Mucosa of rectum (tissue), 2 donors: Measurements from ENCODE around the gene CYB5R3.
"Not testable (repeated sequence)": the region's sequence is repeated elsewhere in the genome, so short reads cannot be mapped to it uniquely, and the experiment has no call there.

Experiments used
- H3K27ac ChIP-seq, 2 donors: one replicate each; pipeline ENCODE4 v1.7.0; 2013; ENCODE audit warnings: inconsistent platforms in 2 of 2, low read depth in 2 of 2, low read length in 2 of 2
- H3K27me3 ChIP-seq, 2 donors: one replicate each; pipeline ENCODE4 v1.7.0; 2013; ENCODE audit warnings: low read length in 2 of 2; ENCODE audit not compliant: control insufficient read depth in 2 of 2, insufficient read depth in 2 of 2
- H3K36me3 ChIP-seq, 2 donors: one replicate each; pipeline ENCODE4 v1.7.0; 2013; ENCODE audit warnings: low read length in 2 of 2; ENCODE audit not compliant: control insufficient read depth in 2 of 2, insufficient read depth in 2 of 2
- H3K4me1 ChIP-seq, 2 donors: one replicate each; pipeline ENCODE4 v1.7.0; 2013; ENCODE audit warnings: low read length in 2 of 2, mild to moderate bottlenecking in 1 of 2; ENCODE audit not compliant: control insufficient read depth in 2 of 2, insufficient read depth in 2 of 2
- H3K4me3 ChIP-seq, 2 donors: one replicate each; pipeline ENCODE4 v1.7.0; 2013; ENCODE audit warnings: low read length in 2 of 2
- H3K9ac ChIP-seq, 2 donors: one replicate each; pipeline ENCODE4 v1.7.0; 2013; ENCODE audit warnings: low read length in 2 of 2, low read depth in 1 of 2, mild to moderate bottlenecking in 1 of 2
- H3K9me3 ChIP-seq, 2 donors: one replicate each; pipeline ENCODE4 v1.7.0; 2013; ENCODE audit warnings: low read length in 2 of 2; ENCODE audit not compliant: control insufficient read depth in 2 of 2
- donor health status: healthy.
- donor health status: Normal muscosa, but diverticular disease.

CYB5R3 gene

DNA sequence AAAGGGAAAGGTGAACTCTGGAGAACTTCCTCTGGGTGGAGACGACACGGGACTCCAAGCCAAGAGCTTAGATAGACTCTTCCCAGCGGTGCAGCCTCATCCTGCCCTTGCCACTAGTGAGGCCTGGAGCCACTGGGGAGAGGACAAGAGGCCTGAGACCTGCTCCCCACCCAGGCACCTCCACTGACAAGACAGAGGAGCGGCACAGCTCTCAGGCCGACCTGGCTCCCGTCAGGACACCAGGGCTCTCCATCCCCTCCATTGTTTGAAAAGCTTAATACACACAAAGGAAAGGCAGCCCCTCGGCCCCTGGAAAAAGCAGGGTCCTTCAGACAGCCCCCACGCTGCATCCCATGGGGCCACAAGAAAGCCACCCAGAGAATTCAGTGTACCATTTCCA, 64.1 kb downstream of the CYB5R3 start:
- Histone ChIP-seq H3K4me3 (no peak overlapping the region), H3K9me3 (no peaks in the 10 kb centered on the region), H3K9ac (no peak overlapping the region), H3K27ac (no peak overlapping the region), H3K27me3 (no peaks in the 10 kb centered on the region), H3K4me1 (peaks cover 3 to 9% of the 10 kb centered on the region in 2 donors), H3K36me3 (peaks cover 42 to 46% of the 10 kb centered on the region in 2 donors)

DNA sequence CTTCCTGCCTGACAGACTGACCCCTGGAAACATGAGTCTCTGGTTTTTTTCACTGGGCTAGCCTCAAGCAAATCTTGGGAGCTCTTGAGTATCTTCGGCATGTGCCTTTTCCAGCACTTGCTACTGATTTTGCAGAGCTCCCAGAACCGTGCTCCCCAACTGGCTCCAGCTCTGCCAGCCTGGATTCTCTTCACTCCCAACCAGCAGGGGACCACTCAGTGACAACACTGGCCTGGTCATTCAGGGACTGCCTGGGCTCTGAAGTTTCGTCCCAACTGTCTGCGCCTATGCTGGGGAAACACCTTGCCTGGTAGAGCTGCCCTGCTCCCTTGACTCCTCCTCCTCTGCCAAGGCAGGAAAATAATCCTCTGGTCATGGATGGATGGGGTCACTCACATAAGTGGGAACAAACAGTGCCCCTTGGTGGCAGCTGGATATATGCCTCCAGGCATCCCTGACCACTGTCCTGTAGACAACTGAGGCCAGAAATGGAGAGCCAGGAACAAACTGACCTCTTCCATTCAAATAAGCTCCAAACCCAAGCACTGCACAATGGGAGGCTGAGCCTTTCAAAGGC, 64.7 kb downstream of the CYB5R3 start:
- Histone ChIP-seq H3K9me3 (no peaks in the 10 kb centered on the region), H3K27ac (no peak overlapping the region), H3K9ac (no peak overlapping the region), H3K27me3 (no peaks in the 10 kb centered on the region), H3K4me3 (no peak overlapping the region), H3K36me3 (peaks cover 38 to 43% of the 10 kb centered on the region in 2 donors), H3K4me1 (peaks cover 3 to 9% of the 10 kb centered on the region in 2 donors)

DNA sequence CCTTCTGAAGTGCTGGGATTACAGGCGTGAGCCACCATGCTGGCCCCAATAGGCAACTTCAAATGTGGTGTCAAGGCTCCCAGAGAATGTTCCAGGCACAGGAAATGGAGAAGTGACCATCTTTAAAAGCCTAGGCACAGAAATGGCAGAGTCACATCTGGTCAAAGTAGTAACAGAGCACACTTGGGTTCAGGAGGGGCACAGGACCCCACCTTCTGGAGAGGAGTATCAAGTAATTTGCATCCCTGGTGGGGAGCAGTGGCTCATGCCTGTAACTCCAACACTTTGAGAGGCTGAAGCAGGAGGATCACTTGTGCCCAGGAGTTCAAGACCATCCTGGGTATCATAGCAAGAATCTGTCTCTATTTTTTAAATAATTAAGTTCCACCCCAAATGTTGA, 66.2 kb downstream of the CYB5R3 start:
- Histone ChIP-seq H3K9me3 (no peaks in the 10 kb centered on the region), H3K36me3 (peaks cover 37 to 46% of the 10 kb centered on the region in 2 donors), H3K27me3 (no peaks in the 10 kb centered on the region), H3K9ac (no peak overlapping the region), H3K27ac (no peak overlapping the region), H3K4me1 (peaks cover 3 to 9% of the 10 kb centered on the region in 2 donors), H3K4me3 (no peak overlapping the region)

DNA sequence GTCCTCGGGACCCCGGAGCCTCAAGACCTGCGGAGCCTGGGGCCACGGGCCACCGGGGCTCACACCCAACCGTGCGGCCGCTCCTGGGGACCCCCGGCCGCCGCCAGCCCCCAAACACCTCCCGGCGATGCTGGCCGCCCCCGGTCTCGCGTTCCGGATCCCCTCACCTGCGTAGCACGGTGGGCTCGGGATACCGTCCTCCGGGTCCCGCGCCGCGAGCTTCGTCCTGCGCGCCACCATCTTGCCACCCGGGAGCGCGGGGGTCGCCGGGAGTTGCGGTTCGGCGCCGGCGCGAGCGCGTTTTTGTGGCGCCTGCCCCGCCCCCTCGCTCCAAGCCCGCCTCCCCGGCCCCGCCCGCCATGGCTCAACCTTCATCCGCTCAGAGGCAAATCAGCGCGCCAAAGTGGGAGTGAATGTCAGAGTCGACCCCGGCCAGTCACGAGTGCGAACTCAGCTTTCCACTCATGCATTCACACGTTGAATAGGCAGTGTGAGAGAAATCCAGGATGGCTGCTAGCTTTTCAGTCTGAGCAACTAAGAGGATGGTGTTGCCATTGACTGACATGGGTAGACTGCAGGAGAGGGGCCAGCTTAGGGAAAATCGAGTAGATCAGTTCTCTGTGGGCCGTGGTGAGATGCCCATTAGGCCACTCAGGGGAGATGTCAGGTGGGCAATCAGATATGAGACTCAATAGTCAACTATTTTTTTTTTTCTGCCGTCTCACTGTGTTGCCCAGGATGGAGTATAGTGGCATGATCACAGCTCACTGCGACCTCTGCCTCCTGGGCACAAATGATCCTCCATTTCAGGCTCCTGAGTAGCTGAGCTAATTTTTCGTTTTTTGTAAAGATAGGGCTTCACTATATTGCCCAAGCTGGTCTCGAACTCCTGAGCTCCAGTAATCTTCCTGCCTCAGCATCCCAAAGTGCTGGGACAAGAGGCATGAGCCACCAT, 67.2 kb downstream of the CYB5R3 start:
- peaks cover 36 to 45% of the 10 kb centered on the region in 2 donors for H3K36me3 ChIP-seq
- H3K27me3 ChIP-seq = no peaks in the 10 kb centered on the region
- H3K9ac ChIP-seq = peak overlapping the region in 1 of 2 donors; percentile 72
- peaks cover 3 to 9% of the 10 kb centered on the region in 2 donors for H3K4me1 ChIP-seq
- H3K27ac ChIP-seq = no peak overlapping the region
- peak overlapping the region; percentile 69 to 70 for H3K4me3 ChIP-seq
- no peaks in the 10 kb centered on the region for H3K9me3 ChIP-seq

DNA sequence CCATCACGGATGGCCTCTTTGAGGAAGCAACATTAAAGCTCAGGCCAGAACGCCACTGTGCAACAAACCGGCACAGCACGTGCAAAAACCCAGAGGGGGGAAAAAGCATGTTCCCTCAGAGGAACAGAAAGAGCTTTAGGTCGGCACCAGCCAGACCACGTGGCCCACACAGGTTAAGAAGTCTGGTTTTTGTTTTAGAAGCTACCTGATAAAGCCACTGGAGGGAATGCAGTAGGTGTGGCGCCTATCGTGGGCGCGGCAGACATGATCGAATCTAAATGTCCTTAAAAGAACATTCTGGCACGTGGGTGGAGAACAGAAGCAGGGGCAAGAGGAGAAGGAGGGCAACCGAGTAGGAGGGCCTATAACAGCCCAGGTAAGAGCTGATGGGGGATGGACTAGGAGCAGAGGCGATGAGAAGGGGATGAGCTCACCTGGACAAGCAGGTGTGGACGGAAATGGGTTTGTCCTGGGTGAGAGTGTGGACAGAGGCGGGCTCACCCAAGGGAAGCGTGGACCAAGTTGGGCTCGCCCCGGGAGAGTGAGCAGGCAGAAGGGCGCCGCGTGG, 67.9 kb downstream of the CYB5R3 start:
- H3K27ac ChIP-seq, H3K4me1 ChIP-seq, H3K27me3 ChIP-seq, H3K9me3 ChIP-seq: not testable (repeated sequence)
- H3K4me3 ChIP-seq = peak overlapping the region; percentile 69 to 70
- peak overlapping the region in 1 of 2 donors; percentile 72 for H3K9ac ChIP-seq
- peaks cover 30 to 39% of the 10 kb centered on the region in 2 donors for H3K36me3 ChIP-seq

DNA sequence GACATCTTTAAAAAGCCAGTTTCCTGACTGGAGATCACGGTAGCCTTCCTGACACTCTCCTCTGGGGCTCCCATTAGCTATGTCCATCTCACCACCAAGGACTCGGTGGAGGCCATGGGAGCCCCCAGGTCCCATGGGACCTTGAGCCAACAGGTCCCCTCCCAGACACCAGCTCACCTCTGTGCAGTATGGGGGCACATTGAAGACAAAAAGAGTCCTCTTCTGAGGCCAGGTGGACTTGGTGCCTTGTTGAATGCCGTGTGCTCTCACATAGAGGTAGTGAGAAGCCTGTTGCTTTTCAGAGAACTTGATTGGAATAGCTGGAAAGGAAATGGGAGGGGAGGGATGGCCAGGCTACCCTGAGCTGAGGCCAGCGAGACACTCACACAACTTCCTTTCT, 69.2 kb downstream of the CYB5R3 start:
- not testable (repeated sequence) for H3K9ac ChIP-seq, H3K4me3 ChIP-seq, H3K9me3 ChIP-seq, H3K27me3 ChIP-seq, H3K4me1 ChIP-seq, H3K27ac ChIP-seq
- H3K36me3 ChIP-seq = peaks cover 19 to 27% of the 10 kb centered on the region in 2 donors

DNA sequence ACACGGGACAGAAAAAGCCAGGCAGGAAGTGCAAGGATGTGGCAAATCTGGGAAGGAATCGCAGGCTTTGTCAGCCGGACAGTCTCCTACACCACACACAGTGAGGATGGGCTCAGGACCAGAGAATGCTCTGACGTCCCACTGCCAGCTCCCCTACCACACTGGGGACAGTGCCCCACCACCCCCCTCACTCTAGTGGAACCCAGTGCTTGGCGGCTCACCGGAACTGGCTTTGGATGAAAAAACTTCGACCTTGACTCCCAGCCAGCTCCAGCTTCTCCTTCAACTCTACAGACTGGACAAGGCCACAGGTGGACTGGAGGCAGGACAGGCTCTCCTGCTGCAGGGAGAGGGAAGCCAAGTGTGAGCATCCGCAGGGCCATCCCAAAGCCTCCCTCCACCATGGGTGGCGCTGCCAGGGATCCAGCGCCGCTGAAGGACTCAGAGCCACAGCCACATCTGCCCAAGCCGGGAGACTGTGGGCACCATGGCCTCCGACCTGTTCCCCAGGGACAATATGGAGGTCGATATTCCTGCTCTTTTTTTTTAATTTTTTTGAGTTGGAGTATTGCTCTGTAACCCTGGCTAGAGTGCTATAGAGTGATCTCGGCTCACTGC, 71.5 kb downstream of the CYB5R3 start:
- Histone ChIP-seq H3K4me3 (no peak overlapping the region), H3K27ac (no peak overlapping the region), H3K36me3 (peaks cover 9 to 17% of the 10 kb centered on the region in 2 donors), H3K9me3 (no peaks in the 10 kb centered on the region), H3K4me1 (peaks cover 3 to 9% of the 10 kb centered on the region in 2 donors), H3K9ac (no peak overlapping the region), H3K27me3 (no peaks in the 10 kb centered on the region)

DNA sequence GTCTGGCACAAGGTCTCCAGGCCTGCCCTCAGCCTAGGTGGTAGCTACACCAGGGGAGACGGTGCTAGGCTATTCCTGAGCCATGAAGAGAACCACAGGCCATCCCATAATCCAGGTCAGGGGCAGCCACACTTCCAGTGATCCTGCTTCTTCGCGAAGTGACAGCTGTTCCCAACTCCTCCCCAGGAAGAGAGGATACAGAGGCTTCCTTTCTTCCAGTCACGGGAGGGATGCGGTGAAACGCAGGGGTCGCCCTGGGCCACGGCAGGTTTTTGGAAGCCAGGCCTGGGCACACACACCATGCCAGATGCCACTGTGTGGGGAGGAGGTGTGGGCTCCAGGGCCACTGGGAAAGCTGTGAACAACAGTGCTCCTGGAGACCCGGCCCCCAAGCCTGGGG, 72.1 kb downstream of the CYB5R3 start:
- not testable (repeated sequence) for H3K27ac ChIP-seq, H3K4me1 ChIP-seq
- H3K36me3 ChIP-seq = peaks cover 9 to 20% of the 10 kb centered on the region in 2 donors

DNA sequence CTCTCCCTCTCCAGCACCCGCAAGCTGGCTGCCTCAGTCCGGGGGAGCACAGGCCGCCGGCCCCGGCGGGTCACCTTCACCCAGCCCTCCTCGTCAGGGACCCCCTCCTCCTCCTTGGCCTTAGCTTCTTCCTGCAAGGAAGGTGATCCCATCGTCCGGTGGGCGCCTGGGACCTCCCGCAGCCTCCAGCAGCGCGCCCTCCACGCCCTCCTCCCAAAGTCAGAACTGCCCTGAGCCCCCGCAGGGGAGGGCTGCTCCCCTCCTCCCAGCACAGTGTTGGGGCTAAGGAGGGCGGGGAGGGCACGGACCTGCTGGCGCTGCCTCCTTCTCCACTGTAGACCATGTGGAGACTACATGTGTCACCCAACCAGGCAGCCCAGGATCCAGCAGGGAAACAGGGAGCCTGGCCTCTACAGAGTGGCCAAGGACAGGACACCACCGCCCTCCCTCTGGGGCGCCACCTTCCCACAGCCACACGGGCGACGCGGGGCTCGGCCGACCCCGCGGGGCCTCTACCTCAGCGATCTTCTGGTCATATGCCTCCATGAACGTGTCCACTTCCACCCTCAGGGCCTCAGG, 73.1 kb downstream of the CYB5R3 start:
- not testable (repeated sequence) for H3K4me3 ChIP-seq, H3K27me3 ChIP-seq, H3K27ac ChIP-seq, H3K9ac ChIP-seq, H3K4me1 ChIP-seq, H3K9me3 ChIP-seq
- H3K36me3 ChIP-seq = peaks cover 9 to 20% of the 10 kb centered on the region in 2 donors

More for the DNA sequence above, 72.1 kb downstream of the CYB5R3 start:
- H3K9ac ChIP-seq, H3K4me3 ChIP-seq, H3K9me3 ChIP-seq, H3K27me3 ChIP-seq: not testable (repeated sequence)
